Stimulated activated CD4-positive, alpha-beta T cell treated with anti-CD3 and anti-CD28 coated beads, Interleukin-2, amount 100 ng/mL, for 4 hours (primary cell): ENCODE measurements around the gene IGLL1.
A peak's percentile ranks its signal among the peaks of the same experiment; 100 is the strongest.
"Not testable (repeated sequence)": the region's sequence is repeated elsewhere in the genome, so short reads cannot be mapped to it uniquely, and the experiment has no call there.

Experiments used
- DNase-seq: peaks from one replicate; pipeline ENCODE4 v3.0.0-alpha.2; 2020; ENCODE audit warnings: low read depth

Gene IGLL1

DNA sequence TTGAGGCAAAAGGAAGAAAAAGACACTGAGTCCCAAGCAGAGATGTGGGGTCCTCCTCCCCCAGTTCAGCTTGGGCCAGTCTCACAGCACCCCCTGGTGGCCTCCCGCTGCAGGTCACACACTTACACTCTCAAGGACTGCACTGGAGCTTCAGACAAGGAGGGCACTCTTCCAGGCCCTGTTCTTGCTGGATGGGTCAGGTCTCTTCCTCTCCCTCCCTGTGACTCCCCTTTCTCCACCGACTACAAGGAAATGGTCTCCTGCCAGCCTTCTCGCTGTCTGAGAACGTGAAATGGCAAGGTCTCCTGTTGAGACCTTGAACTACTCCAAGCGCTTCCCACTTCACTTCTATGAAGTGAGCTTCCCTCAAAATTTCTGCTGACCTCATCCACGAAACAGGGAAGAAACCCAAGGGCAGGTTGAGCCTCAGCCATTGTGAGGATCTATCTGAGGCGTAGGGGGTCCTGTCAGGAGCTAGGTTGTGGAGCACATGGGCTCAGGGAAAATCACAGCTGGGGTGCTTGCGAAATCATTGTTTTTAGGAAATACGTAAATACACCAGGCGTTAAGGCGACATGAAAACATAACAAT lies 11.2 kb upstream of the IGLL1 start:
- peak; percentile 30 for DNase-seq

DNA sequence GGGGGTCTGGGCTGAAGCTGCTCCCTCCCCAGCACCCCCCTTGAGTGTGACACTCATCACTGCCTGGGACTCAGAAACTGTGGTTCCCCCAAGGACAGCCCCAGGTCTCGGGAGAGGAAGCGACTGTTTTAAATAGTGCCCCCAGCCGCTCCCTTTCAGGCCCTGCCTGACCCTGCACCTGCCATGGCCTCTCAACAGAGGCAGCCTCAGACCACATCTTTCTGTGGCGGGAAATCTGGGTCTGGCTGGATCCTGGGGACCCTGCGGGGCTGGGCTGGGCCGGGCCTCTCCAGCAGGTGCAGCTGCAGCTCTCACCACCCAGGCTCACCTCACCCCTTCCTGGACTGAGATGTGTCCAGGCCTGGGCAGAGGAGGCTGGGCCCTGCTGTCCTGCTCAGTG lies 3.7 kb upstream of the IGLL1 start:
- no peak for DNase-seq

DNA sequence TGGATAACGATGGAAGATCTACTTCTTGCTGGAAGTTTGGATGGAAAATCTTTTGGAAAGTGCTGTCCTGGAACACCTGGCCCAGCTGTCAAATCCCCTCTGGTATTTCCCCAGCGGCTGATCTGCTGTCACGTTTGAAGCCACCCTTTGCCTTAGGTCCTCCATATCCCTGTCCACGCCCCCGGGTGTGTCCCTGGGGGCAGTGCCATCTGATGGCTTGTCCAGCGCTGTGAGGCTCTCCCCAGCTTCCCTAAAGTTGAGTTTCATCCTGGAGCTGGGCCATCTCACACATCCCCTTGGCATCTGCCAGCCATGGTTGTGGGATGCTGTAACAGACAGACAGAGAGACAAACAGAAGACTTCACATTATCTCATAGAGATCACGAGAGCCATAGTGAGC lies 3.1 kb upstream of the IGLL1 start:
- no peak for DNase-seq

DNA sequence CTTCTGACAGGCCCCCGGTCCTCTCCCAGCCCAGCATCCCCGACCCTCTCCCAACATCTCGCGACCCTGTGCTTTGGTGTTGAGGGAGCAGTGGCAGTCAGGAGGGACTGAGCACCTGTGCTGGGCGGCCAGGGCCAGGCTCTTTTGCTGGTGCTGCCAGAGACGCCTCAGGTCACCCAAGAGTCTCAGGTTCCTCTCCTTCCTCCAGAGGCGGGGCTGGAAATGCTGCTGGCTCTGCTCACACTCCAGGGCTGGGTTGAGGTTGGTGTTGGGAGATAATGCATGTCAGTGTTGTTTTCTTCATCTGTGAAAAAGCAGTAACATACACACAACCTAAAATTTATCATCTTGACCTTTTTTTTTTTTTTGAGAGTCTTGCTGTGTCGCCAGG lies 1.2 kb upstream of the IGLL1 start:
- DNase-seq = no peak

DNA sequence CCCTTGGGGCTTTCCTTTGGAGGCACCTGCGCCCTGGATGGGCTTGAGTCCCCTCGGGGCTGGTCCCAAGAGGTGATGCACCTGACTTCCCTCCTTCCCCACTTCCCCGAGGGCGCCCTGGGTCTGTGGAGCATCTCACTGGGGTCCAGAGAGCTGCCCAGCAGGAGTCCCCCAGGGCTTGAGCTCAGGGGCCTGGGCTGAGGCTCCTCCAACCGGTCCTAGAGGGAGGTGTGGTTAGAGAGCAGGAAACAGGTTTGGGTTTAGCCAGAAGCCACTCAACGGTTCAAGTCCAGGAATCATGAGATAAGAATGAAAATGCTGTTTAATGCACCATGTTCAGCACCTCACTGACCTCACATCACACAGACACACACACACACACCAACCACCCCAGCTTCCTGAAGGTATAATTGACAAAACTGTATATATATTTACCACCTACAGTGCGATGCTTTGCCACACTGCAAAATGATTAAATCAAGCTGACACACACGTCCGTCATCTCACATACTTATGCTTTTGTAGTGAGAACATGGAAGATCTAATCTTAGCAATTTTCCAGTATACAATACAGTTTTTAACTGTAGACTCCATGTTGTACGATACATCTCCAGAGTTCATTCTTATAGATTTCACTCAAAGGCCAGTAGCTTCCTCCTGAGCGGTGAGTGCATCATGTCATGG lies 628 bp upstream of the IGLL1 start:
- no peak for DNase-seq

DNA sequence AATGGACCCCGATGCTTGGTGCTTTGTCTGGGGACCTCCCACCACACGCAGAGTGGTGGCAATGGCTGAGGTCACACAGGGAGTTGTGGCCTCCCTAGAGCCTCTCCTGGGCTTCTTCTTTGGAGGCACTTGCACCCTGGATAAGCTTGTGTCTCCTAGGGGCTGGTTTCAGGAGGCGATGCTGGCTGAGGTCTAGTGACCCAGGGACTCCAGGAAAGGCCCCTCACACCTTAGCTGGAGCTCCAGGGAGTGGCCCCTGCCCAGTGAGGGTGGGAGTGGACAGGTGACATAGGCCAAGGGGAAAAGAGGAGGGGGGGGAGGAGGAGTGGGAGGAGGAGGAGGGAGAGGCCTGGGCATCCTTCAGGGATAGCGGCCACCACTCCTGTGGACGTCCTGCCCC lies 810 bp downstream of the IGLL1 start:
- DNase-seq = no peak

DNA sequence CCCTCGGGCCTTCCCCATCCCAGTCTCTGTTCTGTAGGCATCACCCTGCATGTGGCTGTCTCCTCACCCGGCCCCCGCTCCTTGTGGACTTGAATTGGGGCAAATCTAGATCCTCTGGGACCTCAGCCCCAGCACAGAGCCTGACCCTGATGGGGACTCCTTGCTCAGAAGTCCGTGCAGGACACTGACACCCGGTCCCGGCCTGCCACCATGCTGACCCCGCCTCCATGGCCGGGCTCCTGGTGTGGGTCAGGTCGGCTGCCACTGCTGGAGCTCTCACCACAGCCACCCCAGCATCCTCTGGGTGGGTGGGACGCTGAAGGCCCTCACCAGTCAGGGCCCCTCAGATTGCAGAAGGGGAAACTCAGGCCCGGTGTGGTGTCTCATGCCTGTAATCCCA lies 1.8 kb downstream of the IGLL1 start:
- DNase-seq = no peak

DNA sequence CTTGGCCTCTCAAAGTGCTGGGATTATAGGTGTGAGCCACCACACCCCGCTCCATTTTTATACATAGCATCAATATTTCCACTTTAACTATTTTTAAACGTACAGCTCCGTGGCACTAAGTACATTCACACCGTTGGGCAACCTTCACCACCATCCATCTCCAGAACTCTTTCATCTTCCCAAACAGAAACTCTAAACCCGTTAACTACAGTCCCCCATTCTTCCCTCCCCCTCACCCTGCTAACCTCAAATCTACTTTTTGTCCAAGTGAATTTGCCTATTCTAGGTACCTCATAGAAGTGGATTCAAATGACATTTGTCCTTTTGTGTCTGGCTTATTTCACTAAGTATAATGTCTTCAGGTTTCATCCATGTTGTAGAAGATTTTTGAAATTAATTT lies 3.4 kb downstream of the IGLL1 start:
- no peak for DNase-seq

DNA sequence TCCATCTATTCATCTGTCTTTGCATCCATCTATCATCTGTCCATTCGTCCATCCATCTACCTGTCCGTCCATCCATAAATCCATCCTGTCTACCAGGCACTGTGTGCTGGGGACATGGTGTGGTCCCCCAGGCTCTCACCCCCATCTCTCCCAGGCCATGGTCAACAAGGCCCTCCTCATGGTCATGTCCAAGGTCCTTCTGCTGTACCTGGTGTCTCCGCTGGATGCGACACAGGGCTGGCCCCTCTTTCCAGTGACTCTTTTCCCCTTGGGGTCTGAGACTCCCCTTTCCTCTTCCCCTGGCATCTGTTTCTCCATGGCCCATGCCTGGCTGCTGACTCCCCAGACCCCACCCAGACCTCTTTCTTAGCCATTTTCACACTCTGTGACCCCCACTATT lies 4.5 kb downstream of the IGLL1 start:
- no peak for DNase-seq

DNA sequence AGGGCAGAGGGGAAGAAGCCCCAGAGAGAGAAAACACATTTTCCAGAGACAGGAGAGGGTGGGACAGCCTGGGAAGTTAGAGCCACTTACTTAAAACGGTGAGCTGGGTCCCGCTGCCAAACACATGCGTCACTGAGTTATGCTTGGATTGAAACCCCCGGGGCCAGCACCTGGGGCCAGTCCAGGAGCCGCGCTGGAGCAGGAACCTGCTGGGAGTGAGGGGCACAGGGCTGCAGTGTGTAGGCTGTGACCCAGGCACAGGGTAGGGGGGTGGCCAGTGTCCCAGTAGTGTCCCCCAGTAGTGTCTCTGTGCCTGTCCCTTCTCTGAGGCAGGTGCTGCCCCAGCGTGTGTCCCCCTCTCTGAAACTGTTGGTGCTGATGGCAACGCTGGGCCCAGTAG lies 5.2 kb downstream of the IGLL1 start:
- DNase-seq = no peak

DNA sequence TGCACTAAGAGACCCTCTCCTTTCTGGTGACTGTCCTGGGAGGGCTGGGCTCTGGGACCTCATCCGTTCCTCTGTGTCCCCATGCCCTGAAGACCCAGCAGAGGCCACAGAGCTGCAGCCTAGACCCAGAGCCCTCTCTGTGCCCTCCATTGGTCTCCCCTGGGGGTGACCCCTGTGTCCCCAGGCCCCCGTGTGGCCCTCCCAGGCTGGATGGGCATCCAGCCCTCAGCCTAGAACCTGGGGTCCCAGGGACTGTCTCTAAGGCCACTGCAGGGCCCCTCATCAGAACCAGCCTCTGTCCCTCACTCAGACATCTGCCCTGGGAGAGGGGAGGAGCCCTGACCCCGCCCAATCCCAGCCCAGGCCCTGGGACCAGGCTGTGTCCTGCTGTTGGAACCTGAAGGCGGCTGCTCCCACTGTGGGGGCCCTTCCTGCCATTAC lies 5.7 kb downstream of the IGLL1 start:
- no peak for DNase-seq

DNA sequence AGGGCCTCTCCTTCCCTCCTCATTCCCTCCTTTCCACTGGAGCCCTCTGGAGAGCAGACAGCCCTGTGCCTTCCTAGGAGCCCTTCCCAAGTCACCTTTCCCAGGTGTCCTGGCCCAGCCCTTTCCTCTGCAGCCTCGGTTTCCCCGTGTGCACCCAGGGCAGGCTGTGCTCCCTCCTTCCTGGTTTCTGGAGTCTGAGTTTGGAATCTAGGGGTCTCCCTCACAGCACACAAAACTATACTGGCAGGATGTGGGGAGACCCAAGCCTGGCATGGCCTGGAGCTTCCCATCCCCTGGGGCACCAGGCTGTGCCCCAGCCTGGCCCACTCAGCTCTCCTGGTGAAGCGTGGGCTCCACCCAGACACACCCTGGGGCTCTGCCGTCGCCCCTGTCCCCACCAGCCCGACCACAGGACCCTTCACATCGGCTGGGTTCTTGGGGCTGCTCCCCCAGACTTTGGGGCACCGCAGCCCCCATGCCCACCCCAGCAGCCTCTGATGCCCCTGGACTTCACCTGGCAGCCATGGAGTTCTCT lies 6.3 kb downstream of the IGLL1 start:
- not testable (repeated sequence) for DNase-seq

DNA sequence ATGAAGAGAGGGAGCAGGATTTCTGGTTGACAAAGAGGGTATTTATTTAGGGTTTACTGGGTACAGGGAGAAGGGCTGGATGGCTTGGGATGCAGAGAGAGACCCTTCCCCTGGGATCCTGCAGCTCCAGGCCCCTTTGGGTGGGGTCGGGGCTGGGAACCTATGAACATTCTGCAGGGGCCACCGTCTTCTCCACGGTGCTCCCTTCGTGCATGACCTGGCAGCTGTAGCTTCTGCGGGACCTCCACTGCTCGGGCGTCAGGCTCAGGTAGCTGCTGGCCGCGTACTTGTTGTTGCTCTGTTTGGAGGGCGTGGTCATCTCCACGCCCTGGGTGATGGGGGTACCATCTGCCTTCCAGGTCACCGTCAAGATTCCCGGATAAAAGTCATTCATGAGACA lies 7.0 kb downstream of the IGLL1 start:
- DNase-seq = not testable (repeated sequence)

DNA sequence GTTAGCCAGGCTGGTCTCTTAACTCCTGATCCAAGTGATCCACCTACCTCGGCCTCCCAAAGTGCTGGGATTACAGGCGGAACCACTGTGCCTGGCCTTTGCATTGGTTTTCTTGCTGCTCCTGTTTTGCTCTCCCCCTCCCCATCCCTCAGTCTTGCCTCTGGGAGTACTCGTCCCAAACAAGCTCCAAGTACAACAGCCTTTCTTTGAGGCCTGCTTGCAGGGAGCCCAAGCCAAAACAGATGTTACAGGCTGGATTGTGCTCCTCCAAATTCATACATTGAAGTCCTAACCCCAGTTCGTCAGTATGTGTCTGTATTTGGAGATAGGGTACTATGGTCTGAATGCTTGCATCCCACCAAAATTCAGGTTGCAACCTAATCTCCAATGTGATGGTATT lies 8.6 kb downstream of the IGLL1 start:
- DNase-seq = no peak

DNA sequence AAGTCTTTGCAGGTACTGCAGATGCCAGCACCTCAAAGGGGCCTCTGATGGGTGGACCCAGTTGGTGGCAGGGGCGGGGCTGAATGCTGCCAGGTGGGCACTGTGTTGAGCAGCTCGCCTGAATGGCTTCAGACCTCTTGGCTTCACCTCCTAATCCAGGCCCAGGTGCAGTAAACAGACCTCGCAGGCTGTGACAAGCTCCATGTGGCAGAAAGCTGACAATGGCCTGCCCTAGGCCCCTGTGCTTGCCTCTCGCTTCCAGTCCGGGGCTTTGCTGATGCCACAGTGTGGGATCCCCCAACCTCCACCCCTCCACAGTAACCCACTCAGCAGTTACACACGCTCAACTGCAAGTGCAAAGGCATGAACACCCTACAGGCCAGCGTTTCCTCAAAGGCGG lies 9.4 kb downstream of the IGLL1 start:
- DNase-seq = no peak

DNA sequence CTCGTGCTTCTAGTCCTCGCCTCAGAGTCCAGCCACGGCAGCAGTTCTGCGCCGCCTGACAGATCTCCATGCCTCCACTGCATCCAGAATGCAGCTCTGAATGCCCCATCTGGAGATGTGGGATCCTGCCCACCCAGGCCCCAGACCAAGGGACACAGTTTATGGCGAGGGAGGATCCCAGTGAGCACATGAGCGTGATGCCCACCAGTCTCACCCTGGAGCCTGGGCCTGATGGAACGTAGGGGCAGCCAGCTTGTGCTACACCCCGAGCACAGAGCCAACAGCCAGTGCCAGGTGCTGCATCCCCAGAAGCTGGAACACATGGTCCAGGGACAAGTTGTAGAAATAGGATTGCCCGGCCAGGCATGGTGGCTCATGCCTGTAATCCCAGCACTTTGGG lies 10.4 kb downstream of the IGLL1 start:
- no peak for DNase-seq

DNA sequence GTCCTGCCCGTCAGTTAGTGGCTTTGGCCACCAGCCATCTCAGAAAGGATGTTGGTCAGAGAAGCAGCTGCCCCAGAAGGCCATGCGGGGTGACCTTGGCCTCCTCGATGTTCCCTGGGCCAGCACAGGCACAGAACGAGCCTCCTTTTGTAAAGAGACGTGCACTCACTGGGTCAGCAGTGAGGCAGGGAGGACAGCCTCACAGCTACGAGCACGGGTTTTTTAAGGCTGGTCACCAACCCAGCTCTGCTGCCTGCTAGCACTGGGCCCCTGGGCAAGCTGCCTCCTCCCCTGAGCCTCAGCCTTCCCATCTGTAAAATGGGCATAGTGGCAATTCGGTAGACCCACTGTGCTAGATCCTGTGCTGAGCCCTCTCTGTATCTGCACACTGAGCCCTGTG lies 10.8 kb downstream of the IGLL1 start:
- no peak for DNase-seq

DNA sequence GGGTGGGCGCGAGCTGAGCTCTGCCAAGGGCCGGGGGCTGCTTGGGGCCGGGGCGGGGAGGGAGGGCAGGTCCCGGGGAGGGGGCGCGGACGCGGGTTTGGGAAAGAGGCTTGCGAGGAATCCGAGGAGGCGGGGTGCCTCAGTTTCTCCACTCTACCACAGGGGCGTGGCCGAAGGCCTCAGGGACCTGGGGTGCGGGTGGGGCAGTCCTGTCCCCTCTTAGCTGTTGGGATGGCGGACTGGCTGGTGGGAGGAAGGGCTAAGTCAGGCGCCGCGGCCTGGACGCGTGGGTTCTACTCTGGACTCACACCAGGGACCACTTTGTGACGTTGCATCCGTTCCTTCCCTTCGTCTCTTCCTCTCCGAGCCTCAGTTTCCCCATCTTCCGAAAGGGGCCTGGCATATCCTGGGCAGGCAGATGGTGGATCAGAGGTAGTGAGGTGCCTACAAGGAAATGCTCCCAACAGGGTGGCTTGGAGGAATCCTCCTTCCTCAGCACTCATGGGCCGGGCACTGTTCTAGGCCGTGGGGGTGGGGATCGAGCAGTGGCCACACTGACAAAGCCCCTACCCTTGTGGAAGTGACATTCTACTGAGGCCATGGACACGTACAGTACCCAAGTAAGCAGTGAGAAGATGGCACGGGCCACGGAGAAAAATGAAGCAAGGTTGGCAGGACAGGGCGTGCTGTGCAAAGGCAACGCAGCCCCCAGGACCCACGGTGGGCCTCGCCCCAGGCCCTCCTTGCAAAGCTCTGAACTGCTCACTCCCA lies 13.2 kb downstream of the IGLL1 start:
- no peak for DNase-seq

DNA sequence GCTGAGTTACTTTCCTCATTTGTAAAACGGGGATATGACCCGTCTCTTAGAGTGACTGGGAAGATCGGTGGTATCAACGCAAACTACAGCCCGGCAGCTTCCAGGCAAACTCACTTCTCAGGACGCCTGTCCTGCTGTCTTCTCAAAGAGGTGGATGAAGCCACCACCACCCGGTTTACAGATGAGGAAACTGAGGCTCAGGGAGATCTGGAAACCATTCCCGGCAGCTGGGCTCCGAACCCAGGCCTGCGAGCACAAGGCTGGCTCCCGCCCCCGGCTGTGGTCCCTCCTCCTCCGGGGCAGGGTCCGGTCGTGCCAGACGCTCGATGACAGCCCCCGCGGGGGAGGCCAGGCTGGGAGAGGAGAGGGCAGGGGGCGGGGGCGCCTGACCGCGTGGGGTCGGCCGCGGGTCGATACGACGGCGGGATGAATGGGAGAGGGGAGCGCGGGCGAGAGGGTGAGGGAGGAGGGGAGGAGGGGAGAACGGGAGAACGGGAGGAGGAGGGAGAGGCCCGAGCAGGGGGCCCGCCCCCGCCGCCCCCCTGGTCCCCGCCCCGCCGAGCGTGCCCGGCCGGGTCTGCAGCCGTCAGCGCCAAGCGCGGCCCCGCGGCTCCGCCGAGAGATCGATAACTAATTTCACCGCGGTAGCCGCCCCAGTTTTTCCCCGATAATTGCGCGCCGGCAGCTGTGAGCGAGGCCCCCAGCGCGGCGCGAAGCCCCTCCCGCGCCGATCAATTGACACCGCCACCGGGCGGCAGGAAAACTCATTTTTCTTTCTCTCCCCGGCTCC lies 14.0 kb downstream of the IGLL1 start:
- no peak for DNase-seq

DNA sequence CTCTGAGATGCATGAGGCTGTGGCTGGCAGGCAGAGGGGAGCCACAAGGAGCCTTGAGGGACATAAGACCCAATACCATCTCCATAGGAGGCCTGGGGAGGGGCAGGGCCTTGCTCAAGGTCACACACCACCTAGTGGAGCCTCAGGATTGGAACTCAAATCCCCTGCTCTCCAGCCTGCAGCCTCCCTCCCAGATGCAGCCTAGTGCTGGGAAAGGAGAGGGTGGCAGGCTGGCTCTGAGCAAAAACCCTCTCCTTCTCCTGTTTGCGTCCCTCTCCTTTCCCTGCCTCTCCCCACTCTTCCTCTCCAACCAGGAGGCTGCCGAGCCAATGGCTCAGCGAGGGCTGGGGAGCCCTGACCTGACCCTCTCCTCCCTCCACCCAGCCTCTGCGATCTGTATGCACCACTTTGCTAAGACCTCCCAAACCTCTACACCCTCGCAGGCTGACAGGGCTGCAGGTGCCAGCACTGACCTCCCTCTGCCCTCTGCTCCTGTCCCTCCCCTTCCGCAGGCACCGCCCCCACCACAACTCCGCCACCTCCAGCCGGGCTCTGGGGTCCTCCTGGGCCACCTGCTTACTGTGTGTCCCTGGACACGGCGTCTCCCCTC lies 14.7 kb downstream of the IGLL1 start:
- no peak for DNase-seq

DNA sequence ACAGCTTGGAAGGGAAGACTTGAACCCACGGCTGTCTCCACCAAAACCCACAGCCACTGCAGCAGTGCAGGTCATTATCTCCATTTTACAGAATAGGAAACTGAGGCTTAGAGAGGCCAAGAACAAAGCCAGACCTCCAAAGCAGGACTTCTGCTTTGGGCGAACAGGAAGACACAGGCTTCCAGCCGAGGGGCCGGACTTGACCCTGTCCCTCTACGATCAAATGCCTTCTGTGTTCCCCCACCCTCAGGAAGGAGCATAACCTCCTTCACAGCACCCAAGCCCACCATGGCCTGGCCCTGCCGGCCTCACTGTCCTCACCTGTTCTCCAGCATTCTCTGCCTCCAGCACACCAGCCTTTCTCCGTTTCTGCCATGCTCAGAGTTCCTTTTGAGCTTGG lies 15.8 kb downstream of the IGLL1 start:
- no peak for DNase-seq

DNA sequence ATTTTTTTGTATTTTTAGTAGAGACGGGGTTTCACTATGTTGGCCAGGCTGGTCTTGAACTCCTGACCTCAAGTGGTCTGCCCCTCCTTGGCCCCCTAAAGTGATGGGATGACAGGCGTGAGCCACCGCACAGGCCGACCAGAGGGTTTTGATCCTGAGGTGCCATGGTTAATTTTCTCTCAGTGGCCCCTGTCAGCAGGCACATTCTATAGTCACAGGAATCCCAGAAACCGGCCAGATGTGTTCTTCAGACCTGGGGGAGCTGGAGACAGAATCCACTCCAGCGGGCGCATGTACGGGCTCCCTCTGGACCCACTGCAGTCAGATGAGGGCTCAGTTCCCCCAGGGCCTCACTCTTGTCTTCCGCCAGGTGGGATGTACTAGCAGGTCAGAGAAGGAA lies 17.0 kb downstream of the IGLL1 start:
- DNase-seq = no peak
